ENCODE measurements around the gene ZNF467.

ZNF467 gene

GRCh38 chr7:149723795-149724495, 49.4 kb downstream of the ZNF467 start:
- no peak for DNase-seq

GRCh38 chr7:149723082-149723767, 50.2 kb downstream of the ZNF467 start:
- DNase-seq, result no peak

- no peak for DNase-seq
Measured at GRCh38 chr7:149722356-149722957, 50.9 kb downstream of the ZNF467 start.

- no peak for DNase-seq
Measured at GRCh38 chr7:149721084-149721601, 52.2 kb downstream of the ZNF467 start.

- no peak for DNase-seq
Measured at GRCh38 chr7:149720372-149721083, 52.9 kb downstream of the ZNF467 start.

GRCh38 chr7:149719912-149720335, 53.5 kb downstream of the ZNF467 start:
- no peak for DNase-seq

- DNase-seq, result no peak
Measured at GRCh38 chr7:149719050-149719899, 54.1 kb downstream of the ZNF467 start.

GRCh38 chr7:149718730-149719049, 54.7 kb downstream of the ZNF467 start:
- no peak for DNase-seq

GRCh38 chr7:149717481-149717880, 55.9 kb downstream of the ZNF467 start:
- DNase-seq, result no peak

GRCh38 chr7:149716932-149717307, 56.5 kb downstream of the ZNF467 start:
- DNase-seq, result no peak

GRCh38 chr7:149716007-149716931, 57.1 kb downstream of the ZNF467 start:
- DNase-seq, result no peak

GRCh38 chr7:149715476-149715875, 57.9 kb downstream of the ZNF467 start:
- DNase-seq, result no peak

GRCh38 chr7:149714910-149715471, 58.4 kb downstream of the ZNF467 start:
- no peak for DNase-seq
